ENCODE data around the gene IQCN.

- TF ChIP-seq, protein P1, sequence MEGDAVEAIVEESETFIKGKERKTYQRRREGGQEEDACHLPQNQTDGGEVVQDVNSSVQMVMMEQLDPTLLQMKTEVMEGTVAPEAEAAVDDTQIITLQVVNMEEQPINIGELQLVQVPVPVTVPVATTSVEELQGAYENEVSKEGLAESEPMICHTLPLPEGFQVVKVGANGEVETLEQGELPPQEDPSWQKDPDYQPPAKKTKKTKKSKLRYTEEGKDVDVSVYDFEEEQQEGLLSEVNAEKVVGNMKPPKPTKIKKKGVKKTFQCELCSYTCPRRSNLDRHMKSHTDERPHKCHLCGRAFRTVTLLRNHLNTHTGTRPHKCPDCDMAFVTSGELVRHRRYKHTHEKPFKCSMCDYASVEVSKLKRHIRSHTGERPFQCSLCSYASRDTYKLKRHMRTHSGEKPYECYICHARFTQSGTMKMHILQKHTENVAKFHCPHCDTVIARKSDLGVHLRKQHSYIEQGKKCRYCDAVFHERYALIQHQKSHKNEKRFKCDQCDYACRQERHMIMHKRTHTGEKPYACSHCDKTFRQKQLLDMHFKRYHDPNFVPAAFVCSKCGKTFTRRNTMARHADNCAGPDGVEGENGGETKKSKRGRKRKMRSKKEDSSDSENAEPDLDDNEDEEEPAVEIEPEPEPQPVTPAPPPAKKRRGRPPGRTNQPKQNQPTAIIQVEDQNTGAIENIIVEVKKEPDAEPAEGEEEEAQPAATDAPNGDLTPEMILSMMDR (IDR thresholded peaks at IDR 0.05; ENCODE audit: insufficient read depth, low read length): no peak
- no peak for TF ChIP-seq POLR2AphosphoS5 (IDR thresholded peaks at IDR 0.05; ENCODE audit: low read depth)
- TF ChIP-seq, protein P2, sequence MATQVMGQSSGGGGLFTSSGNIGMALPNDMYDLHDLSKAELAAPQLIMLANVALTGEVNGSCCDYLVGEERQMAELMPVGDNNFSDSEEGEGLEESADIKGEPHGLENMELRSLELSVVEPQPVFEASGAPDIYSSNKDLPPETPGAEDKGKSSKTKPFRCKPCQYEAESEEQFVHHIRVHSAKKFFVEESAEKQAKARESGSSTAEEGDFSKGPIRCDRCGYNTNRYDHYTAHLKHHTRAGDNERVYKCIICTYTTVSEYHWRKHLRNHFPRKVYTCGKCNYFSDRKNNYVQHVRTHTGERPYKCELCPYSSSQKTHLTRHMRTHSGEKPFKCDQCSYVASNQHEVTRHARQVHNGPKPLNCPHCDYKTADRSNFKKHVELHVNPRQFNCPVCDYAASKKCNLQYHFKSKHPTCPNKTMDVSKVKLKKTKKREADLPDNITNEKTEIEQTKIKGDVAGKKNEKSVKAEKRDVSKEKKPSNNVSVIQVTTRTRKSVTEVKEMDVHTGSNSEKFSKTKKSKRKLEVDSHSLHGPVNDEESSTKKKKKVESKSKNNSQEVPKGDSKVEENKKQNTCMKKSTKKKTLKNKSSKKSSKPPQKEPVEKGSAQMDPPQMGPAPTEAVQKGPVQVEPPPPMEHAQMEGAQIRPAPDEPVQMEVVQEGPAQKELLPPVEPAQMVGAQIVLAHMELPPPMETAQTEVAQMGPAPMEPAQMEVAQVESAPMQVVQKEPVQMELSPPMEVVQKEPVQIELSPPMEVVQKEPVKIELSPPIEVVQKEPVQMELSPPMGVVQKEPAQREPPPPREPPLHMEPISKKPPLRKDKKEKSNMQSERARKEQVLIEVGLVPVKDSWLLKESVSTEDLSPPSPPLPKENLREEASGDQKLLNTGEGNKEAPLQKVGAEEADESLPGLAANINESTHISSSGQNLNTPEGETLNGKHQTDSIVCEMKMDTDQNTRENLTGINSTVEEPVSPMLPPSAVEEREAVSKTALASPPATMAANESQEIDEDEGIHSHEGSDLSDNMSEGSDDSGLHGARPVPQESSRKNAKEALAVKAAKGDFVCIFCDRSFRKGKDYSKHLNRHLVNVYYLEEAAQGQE (IDR thresholded peaks at IDR 0.05; ENCODE audit: insufficient replicate concordance, low read depth): no peak
- TF ChIP-seq GABPA (IDR thresholded peaks at IDR 0.05; ENCODE audit: low read depth): no peak
- TF ChIP-seq SPI1 (IDR thresholded peaks at IDR 0.05; ENCODE audit: borderline replicate concordance, low read depth): no peak
These were observed at the start of gene IQCN for GRCh38 chr19:18274219-18274780.
